Measurements from ENCODE around the gene GRIA3. TPM values are rescaled to one million over a fixed set of nuclear protein-coding genes. Genes with fewer than 3 reads are reported as not detected.

The GRIA3 gene
- total and polyA plus RNA-seq, 10 of the 15 experiments (the other 5 are each of a cell fraction or from before 2014, with no cell fraction given) = 0.45 to 4.3 (median 2.2) TPM

DNA sequence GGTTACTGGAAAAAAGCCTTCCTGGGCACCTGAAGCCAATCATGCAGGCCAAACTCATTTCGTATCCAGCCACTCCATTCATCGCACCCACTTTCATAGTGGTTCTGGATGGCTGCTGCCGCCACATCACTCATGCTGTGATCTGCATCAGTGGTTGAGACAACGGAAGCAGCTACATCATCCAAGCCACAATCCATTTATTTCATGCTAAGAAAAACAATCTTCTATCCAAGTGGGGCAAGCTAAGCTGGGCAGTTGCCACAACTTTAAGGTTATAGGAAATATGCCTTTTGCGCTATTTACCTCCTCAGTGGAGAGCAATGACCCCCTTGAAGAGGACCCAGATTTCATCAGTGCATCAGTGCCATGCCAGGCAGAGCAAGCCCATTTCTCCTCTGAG is 124.6 kb downstream of the GRIA3 start (continued):
- TF ChIP-seq LARP7 (IDR thresholded peaks at IDR 0.05) (no peak), TARDBP (IDR thresholded peaks at IDR 0.05; ENCODE audit: borderline replicate concordance) (no peak)
- TF ChIP-seq, protein P1, sequence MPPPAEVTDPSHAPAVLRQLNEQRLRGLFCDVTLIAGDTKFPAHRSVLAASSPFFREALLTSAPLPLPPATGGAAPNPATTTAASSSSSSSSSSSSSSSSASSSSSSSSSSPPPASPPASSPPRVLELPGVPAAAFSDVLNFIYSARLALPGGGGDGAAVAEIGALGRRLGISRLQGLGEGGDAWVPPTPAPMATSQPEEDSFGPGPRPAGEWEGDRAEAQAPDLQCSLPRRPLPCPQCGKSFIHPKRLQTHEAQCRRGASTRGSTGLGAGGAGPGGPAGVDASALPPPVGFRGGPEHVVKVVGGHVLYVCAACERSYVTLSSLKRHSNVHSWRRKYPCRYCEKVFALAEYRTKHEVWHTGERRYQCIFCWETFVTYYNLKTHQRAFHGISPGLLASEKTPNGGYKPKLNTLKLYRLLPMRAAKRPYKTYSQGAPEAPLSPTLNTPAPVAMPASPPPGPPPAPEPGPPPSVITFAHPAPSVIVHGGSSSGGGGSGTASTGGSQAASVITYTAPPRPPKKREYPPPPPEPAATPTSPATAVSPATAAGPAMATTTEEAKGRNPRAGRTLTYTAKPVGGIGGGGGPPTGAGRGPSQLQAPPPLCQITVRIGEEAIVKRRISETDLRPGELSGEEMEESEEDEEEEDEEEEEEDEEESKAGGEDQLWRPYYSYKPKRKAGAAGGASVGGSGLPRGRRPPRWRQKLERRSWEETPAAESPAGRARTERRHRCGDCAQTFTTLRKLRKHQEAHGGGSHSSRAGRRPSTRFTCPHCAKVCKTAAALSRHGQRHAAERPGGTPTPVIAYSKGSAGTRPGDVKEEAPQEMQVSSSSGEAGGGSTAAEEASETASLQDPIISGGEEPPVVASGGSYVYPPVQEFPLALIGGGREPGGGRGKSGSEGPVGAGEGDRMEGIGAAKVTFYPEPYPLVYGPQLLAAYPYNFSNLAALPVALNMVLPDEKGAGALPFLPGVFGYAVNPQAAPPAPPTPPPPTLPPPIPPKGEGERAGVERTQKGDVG (CRISPR knock-in tag; IDR thresholded peaks at IDR 0.05) = no peak

DNA sequence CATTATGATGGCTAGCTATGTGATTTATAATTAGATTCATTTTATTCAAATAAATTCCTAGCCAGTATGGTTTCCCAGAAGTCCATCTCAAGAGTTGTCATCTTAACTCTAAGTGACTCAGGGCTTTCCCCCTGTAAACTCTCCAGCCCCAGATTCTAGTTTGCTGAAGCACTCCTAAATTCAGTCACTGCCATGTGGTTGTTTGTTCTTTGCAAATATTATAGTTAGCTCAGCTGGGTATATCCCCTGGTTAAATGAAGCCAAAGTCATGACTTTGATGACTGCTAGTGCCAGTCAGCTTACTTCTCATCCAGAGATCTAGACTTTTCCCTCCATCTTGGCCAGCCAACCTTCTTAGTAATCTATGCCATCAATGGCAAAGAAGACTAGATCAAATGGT is 126.0 kb downstream of the GRIA3 start:
- no peaks in the 10 kb centered on the region for H3K4me1 ChIP-seq (ENCODE audit: control insufficient read depth, insufficient read depth, low read length)
- H3K4me2 ChIP-seq (ENCODE audit: control insufficient read depth, insufficient read depth) = no peak overlapping the region
- no peaks in the 10 kb centered on the region for H3K27me3 ChIP-seq (replicated peaks in 1 of 2; ENCODE audit: control insufficient read depth in 2 of 2, insufficient read depth in 2 of 2, low read length in 1 of 2)
- H3K4me3 ChIP-seq = no peak overlapping the region
- POLR2A ChIA-PET = interaction anchor here (0.6 kb wide), 1 partner anchor 42 kb away, joined by 3 read pairs; no protein-coding TSS in a partner anchor
- intact Hi-C loops (cut with micrococcal nuclease; ENCODE audit: unreplicated experiment) = no loop called here
- SMC1A ChIA-PET (ENCODE audit: uncharacterized antibody, unreplicated experiment) = interaction anchor here (0.7 to 1.8 kb wide), 10 partner anchors 10 to 111 kb away, joined by 3 to 5 read pairs (median 3); no protein-coding TSS in a partner anchor
- no peak overlapping the region for H2AFZ ChIP-seq (ENCODE audit: control insufficient read depth, low read depth, low read length)
- in situ Hi-C loops (cut with MboI) = no loop called here
- H3K9ac ChIP-seq (ENCODE audit: control insufficient read depth, insufficient read depth, low read length) = no peak overlapping the region
- H3K79me2 ChIP-seq (ENCODE audit: control insufficient read depth, insufficient read depth, low read length) = no peaks in the 10 kb centered on the region
- FAIRE-seq (no peak), DNase-seq (ENCODE audit: low read depth, low spot score) (no peak), ATAC-seq (no peak)
- H3K9me3 ChIP-seq (replicated peaks; ENCODE audit: control insufficient read depth, insufficient read depth, low read length) = no peaks in the 10 kb centered on the region
- CTCF ChIA-PET = interaction anchor here (1.2 to 1.3 kb wide), 2 partner anchors 16 to 89 kb away, joined by 3 read pairs; no protein-coding TSS in a partner anchor
- RAD21 ChIA-PET (ENCODE audit: unreplicated experiment) = no interaction called here
- no peaks in the 10 kb centered on the region for H4K20me1 ChIP-seq (ENCODE audit: control insufficient read depth, insufficient read depth)
- no peaks in the 10 kb centered on the region for H3K36me3 ChIP-seq (ENCODE audit: control insufficient read depth in 2 of 2, insufficient read depth in 2 of 2, low read length in 1 of 2)
- no peak overlapping the region for H3K27ac ChIP-seq (ENCODE audit: control insufficient read depth, insufficient read depth)
- BruUV-seq (replicated peaks) = no TSS peak
- TF ChIP-seq, protein P2, sequence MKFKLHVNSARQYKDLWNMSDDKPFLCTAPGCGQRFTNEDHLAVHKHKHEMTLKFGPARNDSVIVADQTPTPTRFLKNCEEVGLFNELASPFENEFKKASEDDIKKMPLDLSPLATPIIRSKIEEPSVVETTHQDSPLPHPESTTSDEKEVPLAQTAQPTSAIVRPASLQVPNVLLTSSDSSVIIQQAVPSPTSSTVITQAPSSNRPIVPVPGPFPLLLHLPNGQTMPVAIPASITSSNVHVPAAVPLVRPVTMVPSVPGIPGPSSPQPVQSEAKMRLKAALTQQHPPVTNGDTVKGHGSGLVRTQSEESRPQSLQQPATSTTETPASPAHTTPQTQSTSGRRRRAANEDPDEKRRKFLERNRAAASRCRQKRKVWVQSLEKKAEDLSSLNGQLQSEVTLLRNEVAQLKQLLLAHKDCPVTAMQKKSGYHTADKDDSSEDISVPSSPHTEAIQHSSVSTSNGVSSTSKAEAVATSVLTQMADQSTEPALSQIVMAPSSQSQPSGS (IDR thresholded peaks at IDR 0.05; ENCODE audit: low read length) = no peak
- TF ChIP-seq, protein P3, sequence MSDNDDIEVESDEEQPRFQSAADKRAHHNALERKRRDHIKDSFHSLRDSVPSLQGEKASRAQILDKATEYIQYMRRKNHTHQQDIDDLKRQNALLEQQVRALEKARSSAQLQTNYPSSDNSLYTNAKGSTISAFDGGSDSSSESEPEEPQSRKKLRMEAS (IDR thresholded peaks at IDR 0.05; ENCODE audit: low read depth, low read length) = no peak
- TF ChIP-seq JUNB (IDR thresholded peaks at IDR 0.05) = no peak
- no peak for TF ChIP-seq SMAD5 (IDR thresholded peaks at IDR 0.05; ENCODE audit: low read depth)
- TF ChIP-seq, protein P4, sequence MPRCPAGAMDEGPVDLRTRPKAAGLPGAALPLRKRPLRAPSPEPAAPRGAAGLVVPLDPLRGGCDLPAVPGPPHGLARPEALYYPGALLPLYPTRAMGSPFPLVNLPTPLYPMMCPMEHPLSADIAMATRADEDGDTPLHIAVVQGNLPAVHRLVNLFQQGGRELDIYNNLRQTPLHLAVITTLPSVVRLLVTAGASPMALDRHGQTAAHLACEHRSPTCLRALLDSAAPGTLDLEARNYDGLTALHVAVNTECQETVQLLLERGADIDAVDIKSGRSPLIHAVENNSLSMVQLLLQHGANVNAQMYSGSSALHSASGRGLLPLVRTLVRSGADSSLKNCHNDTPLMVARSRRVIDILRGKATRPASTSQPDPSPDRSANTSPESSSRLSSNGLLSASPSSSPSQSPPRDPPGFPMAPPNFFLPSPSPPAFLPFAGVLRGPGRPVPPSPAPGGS (IDR thresholded peaks at IDR 0.05; ENCODE audit: borderline replicate concordance, insufficient read depth, low read depth, low read length, poor library complexity, severe bottlenecking) = no peak
- no peak for TF ChIP-seq IKZF2 (IDR thresholded peaks at IDR 0.05)
- no peak for TF ChIP-seq NFYA (IDR thresholded peaks at IDR 0.05; ENCODE audit: borderline replicate concordance, low read depth, low read length)
- TF ChIP-seq MEF2B (IDR thresholded peaks at IDR 0.05; ENCODE audit: partially characterized antibody, poor library complexity, severe bottlenecking) = no peak
- TF ChIP-seq, protein P5, sequence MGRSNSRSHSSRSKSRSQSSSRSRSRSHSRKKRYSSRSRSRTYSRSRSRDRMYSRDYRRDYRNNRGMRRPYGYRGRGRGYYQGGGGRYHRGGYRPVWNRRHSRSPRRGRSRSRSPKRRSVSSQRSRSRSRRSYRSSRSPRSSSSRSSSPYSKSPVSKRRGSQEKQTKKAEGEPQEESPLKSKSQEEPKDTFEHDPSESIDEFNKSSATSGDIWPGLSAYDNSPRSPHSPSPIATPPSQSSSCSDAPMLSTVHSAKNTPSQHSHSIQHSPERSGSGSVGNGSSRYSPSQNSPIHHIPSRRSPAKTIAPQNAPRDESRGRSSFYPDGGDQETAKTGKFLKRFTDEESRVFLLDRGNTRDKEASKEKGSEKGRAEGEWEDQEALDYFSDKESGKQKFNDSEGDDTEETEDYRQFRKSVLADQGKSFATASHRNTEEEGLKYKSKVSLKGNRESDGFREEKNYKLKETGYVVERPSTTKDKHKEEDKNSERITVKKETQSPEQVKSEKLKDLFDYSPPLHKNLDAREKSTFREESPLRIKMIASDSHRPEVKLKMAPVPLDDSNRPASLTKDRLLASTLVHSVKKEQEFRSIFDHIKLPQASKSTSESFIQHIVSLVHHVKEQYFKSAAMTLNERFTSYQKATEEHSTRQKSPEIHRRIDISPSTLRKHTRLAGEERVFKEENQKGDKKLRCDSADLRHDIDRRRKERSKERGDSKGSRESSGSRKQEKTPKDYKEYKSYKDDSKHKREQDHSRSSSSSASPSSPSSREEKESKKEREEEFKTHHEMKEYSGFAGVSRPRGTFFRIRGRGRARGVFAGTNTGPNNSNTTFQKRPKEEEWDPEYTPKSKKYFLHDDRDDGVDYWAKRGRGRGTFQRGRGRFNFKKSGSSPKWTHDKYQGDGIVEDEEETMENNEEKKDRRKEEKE (IDR thresholded peaks at IDR 0.05) = no peak
- TF ChIP-seq PAX5 (IDR thresholded peaks at IDR 0.05; ENCODE audit: borderline replicate concordance, low read depth, low read length) = no peak
- no peak for TF ChIP-seq BMI1 (IDR thresholded peaks at IDR 0.05; ENCODE audit: borderline replicate concordance)
- no peak for TF ChIP-seq SMAD1 (IDR thresholded peaks at IDR 0.05; ENCODE audit: low read depth, partially characterized antibody)
